K562 (cell line): ENCODE measurements around the gene TMEM117. TPM values are rescaled to one million over a fixed set of nuclear protein-coding genes. Genes with fewer than 3 reads are reported as not detected.
"Not testable (repeated sequence)": the region's sequence is repeated elsewhere in the genome, so short reads cannot be mapped to it uniquely, and the experiment has no call there.

Source experiments
- ATAC-seq: fragments of 200-7000 bp; cut with Tn5 transposase; 3 replicates; pipeline ENCODE4 v1.9.1; 2020; ENCODE audit warnings: moderate library complexity
- BruUV-seq: library from RNA; stranded (reverse); fragments of 400-500 nt; replicated peaks from 2 replicates; lab custom pipeline; 2021; lab: Mats Ljungman, UMichigan
- CTCF ChIA-PET: fragments of 300-600 bp; formaldehyde crosslinking; extraction: SDS; loops from one replicate; lab custom pipeline; 2021; ENCODE audit warnings: low intra/inter-chr PET ratio; lab: Yijun Ruan, JAX
- POLR2A ChIA-PET: fragments of 300-600, 350-650 bp; sonication (Branson Sonifier 250); formaldehyde crosslinking; extraction: SDS; loops from one replicate; lab custom pipeline; 2021; ENCODE audit warnings: antibody characterized with exemption, inconsistent platforms; lab: Yijun Ruan, JAX
- DNase-seq, 4 experiments: peaks; one replicate each; pipeline versions ENCODE4 v3.0.0 to v3.0.0-alpha.2; 2011 to 2018; ENCODE audit warnings: low spot score in 3 of 4, mixed read lengths in 3 of 4; ENCODE audit errors: extremely low read depth in 1 of 4
- FAIRE-seq: peaks from 2 replicates; lab custom pipeline; 2011; peaks lifted over from hg19 to GRCh38; lab: Jason Lieb, UNC
- H2AFZ ChIP-seq: 2 replicates; pipeline ENCODE4 v1.6.0; 2011; ENCODE audit warnings: low read depth, low read length, control low read depth, inconsistent platforms
- H3K27ac ChIP-seq: fragments of 200-600 bp; 3 replicates; pipeline ENCODE4 v1.8.0; 2011; ENCODE audit warnings: low read depth, mild to moderate bottlenecking, control low read depth, inconsistent platforms, low read length, moderate library complexity, mixed read lengths; ENCODE audit errors: extremely low read depth
- H3K27me3 ChIP-seq, 2 experiments: fragments of 300-600 bp in 1 of 2; 2 replicates in 1 of 2; 3 replicates in 1 of 2; pipeline versions ENCODE4 v1.6.0 to v1.8.0; 2011; ENCODE audit warnings: inconsistent platforms in 2 of 2, low read length in 2 of 2, mild to moderate bottlenecking in 1 of 2, mixed read lengths in 1 of 2, moderate library complexity in 1 of 2; ENCODE audit not compliant: control insufficient read depth in 2 of 2, insufficient read depth in 2 of 2
- H3K36me3 ChIP-seq: fragments of 300-600 bp; 3 replicates; pipeline ENCODE4 v1.8.0; 2011; ENCODE audit warnings: mild to moderate bottlenecking, low read length, inconsistent platforms; ENCODE audit not compliant: control insufficient read depth, insufficient read depth
- H3K4me1 ChIP-seq, 2 experiments: fragments of 200-600 bp in 1 of 2; replicated peaks in 1 of 2; 2 replicates in 1 of 2; 3 replicates in 1 of 2; pipeline versions ENCODE4 v1.5.1 to v1.8.0; 2011; ENCODE audit warnings: inconsistent platforms in 2 of 2, low read length in 2 of 2, mild to moderate bottlenecking in 1 of 2, mixed read lengths in 1 of 2, moderate library complexity in 1 of 2; ENCODE audit not compliant: control insufficient read depth in 2 of 2, insufficient read depth in 2 of 2
- H3K4me2 ChIP-seq: 2 replicates; pipeline ENCODE4 v1.6.1; 2011; ENCODE audit warnings: low read length, control low read depth, inconsistent platforms, mixed read lengths; ENCODE audit not compliant: insufficient read depth
- H3K4me3 ChIP-seq: fragments of 200-600 bp; sonication (generic), shearing (Covaris generic); 2 replicates; pipeline ENCODE4 v1.5.1; 2016; ENCODE audit warnings: control low read depth, inconsistent platforms
- H3K79me2 ChIP-seq: fragments of 200-600 bp; 3 replicates; pipeline ENCODE4 v1.8.0; 2011; ENCODE audit warnings: low read length, inconsistent platforms; ENCODE audit not compliant: control insufficient read depth, insufficient read depth
- H3K9ac ChIP-seq, 2 experiments: 2 replicates each; pipeline versions ENCODE4 v1.6.0 to v1.6.1; 2011; ENCODE audit warnings: low read depth in 2 of 2, low read length in 2 of 2, control low read depth in 1 of 2, inconsistent platforms in 1 of 2, mild to moderate bottlenecking in 1 of 2, mixed read lengths in 1 of 2; ENCODE audit not compliant: insufficient read depth in 1 of 2
- H3K9me1 ChIP-seq: one replicate; pipeline ENCODE4 v1.6.0; 2011; ENCODE audit warnings: inconsistent platforms, mild to moderate bottlenecking, low read length, moderate library complexity; ENCODE audit not compliant: control insufficient read depth, insufficient read depth
- H3K9me3 ChIP-seq: replicated peaks from 2 replicates; pipeline ENCODE4 v1.5.1; 2011; ENCODE audit warnings: low read depth, low read length, inconsistent platforms; ENCODE audit not compliant: control insufficient read depth, insufficient read depth
- H4K20me1 ChIP-seq: replicated peaks from 2 replicates; pipeline ENCODE4 v1.6.1; 2011; ENCODE audit warnings: low read length, inconsistent platforms, mixed read lengths; ENCODE audit not compliant: control insufficient read depth, insufficient read depth
- ETV5 ChIP-seq: sonication (generic); formaldehyde crosslinking; IDR thresholded peaks from 2 replicates; pipeline ENCODE4 v1.4.0; 2020; ENCODE audit warnings: low read depth, mild to moderate bottlenecking, missing genetic modification reagents
- HNRNPK ChIP-seq: fragments of 200-400 bp; formaldehyde crosslinking; IDR thresholded peaks from one replicate; pipeline ENCODE4 v1.6.1; 2018; ENCODE audit warnings: mild to moderate bottlenecking, low read depth, low read length; ENCODE audit not compliant: poor library complexity, severe bottlenecking
- TSC22D4 ChIP-seq: fragments of 450-650 bp; IDR thresholded peaks from 2 replicates; pipeline ENCODE4 v1.6.1; 2016; ENCODE audit warnings: missing genetic modification characterization, missing biosample characterization, control low read depth
- WGBS: fragments of 100-300 bp; shearing (Covaris generic); methylation state at CpG from one replicate; pipeline ENCODE4 v1.1.6; 2016; ENCODE audit warnings: low coverage, mixed read lengths; ENCODE audit not compliant: insufficient coverage; ENCODE audit errors: missing lambda C conversion rate; 5-methylcytosine and 5-hydroxymethylcytosine counted together
- in situ Hi-C: fragments of 300-500 bp; cut with MboI; formaldehyde crosslinking; loops from 4 replicates; pipeline ENCODE4 v1.15.0; 2018; ENCODE audit warnings: inconsistent platforms, mixed read lengths
- intact Hi-C: fragments of 100-400 bp; cut with micrococcal nuclease; formaldehyde crosslinking; loops from 2 replicates; pipeline ENCODE4 v1.14.2; 2022
- polyA plus RNA-seq, 8 experiments: library from polyadenylated mRNA; depleted of rRNA in 4 of 8; stranded (reverse) in 5 of 8; unstranded in 3 of 8; fragments of >200 nt; fragmentation: Nextera tagmentation in 2 of 8; fragmentation: Illumina TruSeq in 1 of 8; extraction: Ambion mirVana in 2 of 8; extraction: Trizol in 1 of 8; gene quantifications; 2 replicates each; pipeline versions ENCODE4 v1.2.1 to v1.2.3, GENCODE V29; 2011 to 2014; ENCODE audit warnings: inconsistent platforms in 1 of 8, missing spikeins in 1 of 8
- total RNA-seq, 7 experiments: library from RNA; depleted of rRNA in 6 of 7; stranded (reverse); fragments of >200 nt in 6 of 7; fragmentation: Illumina TruSeq in 2 of 7; extraction: Trizol in 2 of 7; gene quantifications; 2 replicates each; pipeline versions ENCODE4 v1.2.1 to v1.2.3, GENCODE V29; 2011 to 2021; ENCODE audit warnings: low replicate concordance in 1 of 7

TMEM117 gene
- total and polyA plus RNA-seq, 9 of the 15 experiments (the other 6 are each of a cell fraction or from before 2014, with no cell fraction given) = 0.31 to 2.8 (median 1.0) TPM

DNA sequence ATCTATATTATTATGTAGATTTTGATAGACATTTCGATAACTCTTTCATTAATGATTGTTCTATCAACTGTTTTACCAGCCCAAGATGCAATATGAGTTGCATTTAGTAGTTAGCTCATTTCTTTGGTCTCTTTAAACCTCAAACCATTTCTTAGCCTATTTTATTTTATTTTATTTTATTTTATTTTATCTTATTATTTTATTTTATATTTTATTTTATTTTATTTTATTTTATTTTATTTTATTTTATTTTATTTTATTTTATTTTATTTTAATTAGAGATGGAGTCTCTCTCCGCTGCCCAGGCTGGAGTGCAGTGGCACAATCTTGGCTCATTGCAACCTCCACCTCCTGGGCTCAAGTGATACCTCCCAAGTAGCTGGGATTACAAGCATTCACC lies 191.0 kb downstream of the TMEM117 start:
- H3K27ac ChIP-seq, intact Hi-C loops, H3K36me3 ChIP-seq, H4K20me1 ChIP-seq, H3K4me2 ChIP-seq, CTCF ChIA-PET, H3K9me3 ChIP-seq, BruUV-seq, H3K4me3 ChIP-seq, POLR2A ChIA-PET, H3K27me3 ChIP-seq, H3K4me1 ChIP-seq, H3K9me1 ChIP-seq, ATAC-seq, in situ Hi-C loops, H2AFZ ChIP-seq, FAIRE-seq, H3K9ac ChIP-seq, H3K79me2 ChIP-seq, DNase-seq: not testable (repeated sequence)
- 4% methylated on average over 2 of the region's 2 CpGs for WGBS

DNA sequence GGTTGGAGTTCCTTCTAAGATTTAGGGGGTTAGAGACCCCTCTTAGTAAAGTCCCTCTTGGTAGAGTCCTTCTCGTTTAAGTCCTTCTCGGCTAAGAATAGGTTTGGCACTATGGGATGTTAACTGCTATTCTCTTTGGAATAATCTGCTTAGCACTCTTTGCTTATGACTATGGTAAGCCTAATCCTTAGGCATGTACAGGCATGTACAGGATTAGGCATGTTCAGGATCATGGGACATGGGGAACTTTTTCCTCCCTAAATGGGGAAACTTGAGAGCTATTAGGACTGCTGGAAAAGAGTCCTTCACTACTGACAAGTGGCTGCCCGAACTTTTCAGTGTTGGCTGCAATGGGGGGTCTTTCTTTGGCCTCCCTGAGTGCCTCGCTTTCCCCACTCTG lies 193.3 kb downstream of the TMEM117 start:
- ChIA-PET CTCF (no interaction called here), POLR2A (no interaction called here)
- Histone ChIP-seq H3K9ac (no peak overlapping the region), H3K36me3 (no peaks in the 10 kb centered on the region), H3K27me3 (no peaks in the 10 kb centered on the region), H3K4me1 (no peaks in the 10 kb centered on the region), H3K4me2 (no peak overlapping the region), H3K79me2 (no peaks in the 10 kb centered on the region), H4K20me1 (no peaks in the 10 kb centered on the region), H3K9me3 (no peaks in the 10 kb centered on the region), H2AFZ (no peak overlapping the region), H3K4me3 (no peak overlapping the region), H3K9me1 (no peaks in the 10 kb centered on the region), H3K27ac (no peak overlapping the region)
- no peak for TF ChIP-seq HNRNPK
- TF ChIP-seq TSC22D4 (tag) = no peak
- no peak for TF ChIP-seq ETV5 (CRISPR knock-in tag)
- no peak for ATAC-seq
- whole genome bisulfite sequencing = 1% methylated on average over 4 of the region's 4 CpGs
- intact Hi-C loops (no loop called here), in situ Hi-C loops (no loop called here)
- no peak for DNase-seq
- no peak for FAIRE-seq
- no TSS peak for BruUV-seq
